ENCODE measurements around the gene ADGRL3. TPM values are rescaled to one million over a fixed set of nuclear protein-coding genes. Genes with fewer than 3 reads are reported as not detected.
"Not testable (repeated sequence)": the region's sequence is repeated elsewhere in the genome, so short reads cannot be mapped to it uniquely, and the experiment has no call there.

Gene ADGRL3
- total RNA-seq, 1 donor from 2014 or later = 45.9 TPM

GRCh38 chr4:61786211-61786610 lies 586.1 kb downstream of the ADGRL3 start:
- no peak for ATAC-seq
- no peak for DNase-seq (ENCODE audit: low spot score)
- intact Hi-C loops (cut with DNase I) = no loop called here

DNA sequence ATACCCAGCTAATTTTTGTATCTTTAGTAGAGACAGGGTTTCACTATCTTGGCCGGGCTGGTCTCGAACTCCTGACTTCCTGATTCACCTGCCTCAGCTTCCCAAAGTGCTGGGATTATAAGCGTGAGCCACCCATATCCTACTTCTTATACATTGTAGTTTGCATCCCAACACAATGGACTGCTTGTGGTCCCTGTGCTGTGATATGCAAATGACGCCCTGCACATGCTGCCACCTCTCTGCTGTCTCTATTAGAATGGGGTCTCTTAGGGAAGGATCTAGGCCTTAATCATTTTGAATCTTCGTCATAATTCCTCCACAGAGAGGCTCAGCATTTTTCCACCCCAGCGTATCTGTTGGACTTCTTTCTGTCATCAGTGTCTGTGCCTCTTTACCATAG lies 595.9 kb downstream of the ADGRL3 start:
- intact Hi-C loops (cut with DNase I) = no loop called here
- DNase-seq (ENCODE audit: low spot score) (no peak), ATAC-seq (no peak)

DNA sequence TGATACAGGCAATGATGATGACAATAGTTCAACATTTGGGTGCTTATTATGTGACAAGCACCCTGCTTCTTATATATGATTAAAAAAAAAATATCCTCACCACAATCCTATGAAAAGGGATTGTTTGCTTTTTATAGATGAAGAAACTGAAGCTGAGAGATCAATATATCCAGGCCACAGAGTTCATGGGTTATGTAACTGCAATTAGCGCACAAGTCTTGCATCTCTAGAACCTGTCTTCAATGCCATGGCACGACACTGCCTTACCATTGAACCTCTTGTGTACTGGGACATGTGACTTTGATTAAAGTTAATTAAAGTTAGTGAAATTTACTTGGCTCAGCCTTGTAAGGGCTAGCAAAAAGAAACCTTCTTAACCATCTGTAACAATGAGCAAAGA lies 599.7 kb downstream of the ADGRL3 start:
- DNase-seq (ENCODE audit: low spot score) (no peak), ATAC-seq (no peak)
- intact Hi-C loops (cut with DNase I) = no loop called here

GRCh38 chr4:61805227-61805626 lies 605.1 kb downstream of the ADGRL3 start:
- intact Hi-C loops (cut with DNase I) = no loop called here
- DNase-seq (ENCODE audit: low spot score) (no peak), ATAC-seq (no peak)

DNA sequence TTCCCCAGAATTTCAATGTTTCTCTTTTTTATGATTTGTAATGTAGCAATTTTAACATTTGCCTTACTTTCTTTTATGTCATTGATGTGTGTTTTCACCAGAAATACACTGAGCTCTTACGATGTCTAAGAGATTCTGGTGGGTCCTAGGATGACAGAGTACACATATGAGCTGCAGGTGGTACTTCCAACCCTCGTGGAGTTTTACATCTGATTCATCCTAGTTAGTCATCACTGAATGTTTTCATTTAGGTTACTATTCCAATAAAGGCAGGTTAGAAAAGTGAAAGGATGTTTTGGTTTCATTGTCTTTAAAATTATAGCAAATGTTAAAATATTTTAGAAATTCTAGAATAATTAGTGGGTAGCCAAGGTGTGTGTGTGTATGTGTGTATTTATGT lies 605.9 kb downstream of the ADGRL3 start:
- intact Hi-C loops (cut with DNase I) = no loop called here
- no peak for ATAC-seq
- no peak for DNase-seq (ENCODE audit: low spot score)

GRCh38 chr4:61812171-61812570 lies 612.0 kb downstream of the ADGRL3 start:
- no peak for DNase-seq (ENCODE audit: low spot score)
- ATAC-seq = no peak
- intact Hi-C loops (cut with DNase I) = no loop called here

GRCh38 chr4:61817071-61817470 lies 616.9 kb downstream of the ADGRL3 start:
- DNase-seq (ENCODE audit: low spot score) = no peak
- no peak for ATAC-seq

GRCh38 chr4:61820136-61820535 lies 620.0 kb downstream of the ADGRL3 start:
- ATAC-seq = no peak
- no peak for DNase-seq (ENCODE audit: low spot score)
- intact Hi-C loops (cut with DNase I) = no loop called here

More at GRCh38 chr4:61817071-61817470, 616.9 kb downstream of the ADGRL3 start:
- intact Hi-C loops (cut with DNase I) = no loop called here

DNA sequence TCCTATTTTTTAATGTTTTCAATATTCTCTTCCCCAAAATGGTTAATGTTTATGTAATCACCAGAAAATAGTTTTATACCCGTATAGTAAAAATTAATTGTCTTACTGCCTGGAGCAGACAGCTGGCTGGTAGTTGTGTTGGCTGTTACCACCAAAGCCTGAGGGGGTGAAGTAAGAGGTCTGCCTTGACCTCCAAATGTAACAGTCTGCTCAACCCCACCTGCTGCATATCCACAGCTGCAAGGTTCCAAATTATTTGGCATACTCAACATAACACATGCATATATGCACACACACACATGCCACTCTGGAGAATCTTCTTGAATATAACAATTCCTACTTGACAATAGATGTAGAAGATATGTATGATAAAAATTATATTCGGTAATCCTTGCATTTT lies 624.3 kb downstream of the ADGRL3 start:
- intact Hi-C loops (cut with DNase I) = no loop called here
- DNase-seq (ENCODE audit: low spot score) (no peak), ATAC-seq (no peak)

GRCh38 chr4:61827907-61828391 lies 627.8 kb downstream of the ADGRL3 start:
- intact Hi-C loops (cut with DNase I) = no loop called here

GRCh38 chr4:61828960-61829359 lies 628.8 kb downstream of the ADGRL3 start:
- intact Hi-C loops (cut with DNase I) = no loop called here
- ATAC-seq (no peak), DNase-seq (ENCODE audit: low spot score) (no peak)

More at GRCh38 chr4:61827907-61828391, 627.8 kb downstream of the ADGRL3 start:
- DNase-seq (ENCODE audit: low spot score) = no peak
- no peak for ATAC-seq

DNA sequence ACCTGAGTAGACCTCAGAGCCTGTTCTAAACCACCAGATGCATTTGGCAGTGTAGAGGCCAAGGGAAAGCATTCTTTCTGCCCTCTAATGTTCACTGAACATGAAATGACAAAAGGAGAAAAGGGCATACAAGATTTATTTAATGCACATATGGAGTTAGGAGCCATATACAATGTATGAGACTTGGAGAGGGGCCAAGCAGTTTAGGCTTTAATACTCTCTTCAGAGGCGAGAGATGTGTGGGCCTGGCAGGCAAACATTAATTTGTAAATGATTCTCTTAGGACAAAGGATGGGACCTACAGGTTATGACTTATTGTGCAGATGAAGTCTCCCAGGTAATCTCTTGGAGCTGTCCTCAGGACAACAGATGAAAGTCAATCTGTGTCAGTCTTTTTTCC lies 631.9 kb downstream of the ADGRL3 start:
- DNase-seq (ENCODE audit: low spot score) = no peak
- intact Hi-C loops (cut with DNase I) = no loop called here
- ATAC-seq = no peak

- intact Hi-C loops (cut with DNase I) = no loop called here
- ATAC-seq = no peak
- DNase-seq (ENCODE audit: low spot score) = no peak
These were observed 637.3 kb downstream of the ADGRL3 start for GRCh38 chr4:61837395-61837794.

DNA sequence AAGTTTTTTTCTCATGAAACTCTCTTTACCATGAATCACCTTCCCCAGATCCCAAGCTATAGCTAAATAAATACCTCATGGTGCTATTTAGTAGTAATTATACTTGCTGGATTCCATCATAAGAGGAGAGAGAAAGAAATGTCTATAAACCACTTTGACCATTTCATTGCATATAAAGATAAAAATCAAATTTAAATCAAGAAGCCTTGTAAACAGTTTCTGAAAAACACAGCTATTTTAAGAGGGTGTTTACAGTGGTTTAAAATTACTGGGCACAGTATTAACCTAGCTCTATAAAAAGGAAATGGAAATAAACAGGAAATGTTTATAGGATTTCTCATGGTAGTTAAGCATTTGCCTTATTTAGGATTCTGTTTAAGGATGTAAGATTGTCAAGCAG lies 637.9 kb downstream of the ADGRL3 start:
- no peak for ATAC-seq
- DNase-seq (ENCODE audit: low spot score) = no peak
- intact Hi-C loops (cut with DNase I) = no loop called here

DNA sequence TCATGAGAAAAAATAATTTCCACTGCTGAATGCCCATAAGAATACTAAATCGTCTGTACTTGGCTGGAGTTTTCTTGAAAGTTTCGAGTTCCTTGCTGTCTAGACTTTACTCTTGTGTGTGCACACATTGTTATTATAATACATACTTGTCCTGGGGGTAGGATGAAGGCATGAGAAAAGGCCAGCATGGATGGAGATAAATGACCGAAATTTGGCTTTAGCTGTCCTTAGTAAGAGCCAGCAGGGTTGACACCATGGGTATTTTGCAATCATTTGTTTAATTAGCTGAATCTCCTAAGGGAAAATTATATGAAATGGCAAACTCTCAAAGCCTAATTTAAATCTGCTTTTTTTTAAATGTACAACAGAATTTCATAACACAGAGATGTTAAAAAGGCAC lies 641.6 kb downstream of the ADGRL3 start:
- intact Hi-C loops (cut with DNase I) = no loop called here
- ATAC-seq = no peak

DNA sequence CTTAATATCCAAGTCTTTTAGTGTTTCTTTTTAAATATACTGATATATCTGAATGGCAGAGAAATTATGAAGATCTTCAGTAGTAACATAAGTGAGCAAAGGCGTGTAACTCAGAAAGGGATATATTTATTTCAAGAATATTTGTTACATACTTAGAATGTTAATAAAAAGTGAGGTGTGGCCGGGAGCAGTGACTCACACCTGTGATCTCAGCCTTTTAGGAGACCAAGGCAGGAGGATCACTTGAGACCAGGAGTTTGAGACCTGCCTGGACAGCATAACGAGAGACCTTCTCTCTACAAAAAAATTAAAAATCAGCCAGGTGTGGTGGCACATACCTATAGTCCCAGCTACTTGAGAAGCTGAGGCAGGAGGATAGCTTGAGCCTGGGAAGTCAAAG lies 651.0 kb downstream of the ADGRL3 start:
- intact Hi-C loops (cut with DNase I) = no loop called here
- ATAC-seq = no peak
- no peak for DNase-seq (ENCODE audit: low spot score)

More for the DNA sequence above, 641.6 kb downstream of the ADGRL3 start:
- DNase-seq (ENCODE audit: low spot score) = no peak

DNA sequence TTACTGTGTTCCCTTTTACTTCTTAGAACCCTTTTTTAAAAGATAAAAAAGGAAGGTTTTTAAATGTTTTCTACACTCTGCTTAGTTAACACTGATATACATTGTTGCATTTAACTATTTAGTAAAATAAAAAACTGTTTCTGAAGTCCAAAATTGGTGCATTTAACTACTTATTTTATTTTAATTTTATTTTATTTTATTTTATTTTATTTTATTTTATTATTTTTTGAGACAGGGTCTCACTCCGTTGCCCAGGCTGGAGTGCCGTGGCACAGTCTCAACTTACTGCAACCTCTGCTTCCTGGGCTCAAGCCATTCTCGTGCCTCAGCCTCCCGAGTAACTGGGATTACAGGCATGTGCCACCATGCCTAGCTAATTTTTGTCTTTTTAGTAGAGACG lies 652.0 kb downstream of the ADGRL3 start:
- DNase-seq (ENCODE audit: low spot score); ATAC-seq; intact Hi-C loops (cut with DNase I): not testable (repeated sequence)

DNA sequence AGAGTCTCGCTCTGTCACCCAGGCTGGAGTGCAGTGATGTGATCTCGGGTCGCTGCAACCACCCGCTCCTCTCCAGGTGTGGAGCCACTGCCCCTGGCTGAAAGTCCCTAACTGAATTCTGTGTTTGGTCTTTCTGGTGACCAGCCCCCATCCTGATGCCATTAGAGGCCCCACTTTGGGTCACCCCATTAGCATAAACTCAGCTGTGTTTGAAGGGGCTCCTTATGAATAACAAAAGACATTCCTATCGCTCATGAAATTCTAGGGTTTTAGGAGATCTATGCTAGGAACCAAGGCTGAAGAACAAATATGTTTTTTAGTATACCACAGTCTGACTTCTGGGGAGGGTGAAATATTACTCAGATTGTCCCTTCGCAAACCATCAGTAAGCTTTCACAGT lies 652.9 kb downstream of the ADGRL3 start:
- ATAC-seq (no peak), DNase-seq (ENCODE audit: low spot score) (no peak)
- intact Hi-C loops (cut with DNase I) = no loop called here

DNA sequence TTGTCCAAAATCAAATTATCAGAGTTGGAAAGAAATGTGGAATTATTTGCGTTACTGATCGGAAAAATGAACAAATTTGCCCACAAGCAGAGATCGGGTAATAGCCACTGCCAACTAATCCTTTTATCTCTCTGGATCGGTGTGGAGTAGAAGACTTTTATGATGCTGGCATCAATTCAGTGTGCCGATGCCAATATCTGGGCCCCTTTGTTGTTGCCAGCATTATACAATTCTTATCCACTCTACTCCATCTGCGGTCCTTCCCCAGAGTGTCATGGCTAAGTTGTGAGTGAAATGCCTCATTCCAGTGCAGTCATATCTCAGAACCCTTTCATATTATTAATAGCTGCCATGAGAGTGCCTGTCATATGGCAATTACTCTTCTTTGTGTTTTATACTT lies 660.2 kb downstream of the ADGRL3 start:
- DNase-seq (ENCODE audit: low spot score) (no peak), ATAC-seq (no peak)
- intact Hi-C loops (cut with DNase I) = no loop called here

DNA sequence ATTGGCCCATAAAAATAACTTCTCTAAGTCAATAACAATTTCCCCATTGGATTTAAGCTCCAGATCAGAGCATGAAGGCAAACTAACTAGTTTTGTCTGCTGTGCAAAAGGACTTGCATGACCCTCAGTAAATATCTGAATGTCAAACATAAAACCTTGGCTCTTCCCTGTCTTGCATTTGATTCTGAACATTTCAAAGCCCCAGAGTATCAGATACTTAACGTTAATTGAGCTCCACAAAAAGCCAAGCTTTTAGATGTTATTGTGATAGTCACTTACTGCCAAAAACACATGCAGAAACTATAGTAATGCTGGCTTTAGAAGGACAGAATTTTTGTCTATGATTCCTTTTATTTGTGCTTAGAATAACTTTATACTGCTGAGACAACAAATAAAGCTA lies 664.2 kb downstream of the ADGRL3 start:
- intact Hi-C loops (cut with DNase I) = no loop called here
- DNase-seq (ENCODE audit: low spot score) (no peak), ATAC-seq (no peak)

- DNase-seq (ENCODE audit: low spot score) (no peak), ATAC-seq (no peak)
- intact Hi-C loops (cut with DNase I) = no loop called here
These were observed 666.4 kb downstream of the ADGRL3 start for GRCh38 chr4:61866378-61867030.
